Measurements from ENCODE around the gene BABAM1.
"Not testable (repeated sequence)": the region's sequence is repeated elsewhere in the genome, so short reads cannot be mapped to it uniquely, and the experiment has no call there.

Gene BABAM1

DNA sequence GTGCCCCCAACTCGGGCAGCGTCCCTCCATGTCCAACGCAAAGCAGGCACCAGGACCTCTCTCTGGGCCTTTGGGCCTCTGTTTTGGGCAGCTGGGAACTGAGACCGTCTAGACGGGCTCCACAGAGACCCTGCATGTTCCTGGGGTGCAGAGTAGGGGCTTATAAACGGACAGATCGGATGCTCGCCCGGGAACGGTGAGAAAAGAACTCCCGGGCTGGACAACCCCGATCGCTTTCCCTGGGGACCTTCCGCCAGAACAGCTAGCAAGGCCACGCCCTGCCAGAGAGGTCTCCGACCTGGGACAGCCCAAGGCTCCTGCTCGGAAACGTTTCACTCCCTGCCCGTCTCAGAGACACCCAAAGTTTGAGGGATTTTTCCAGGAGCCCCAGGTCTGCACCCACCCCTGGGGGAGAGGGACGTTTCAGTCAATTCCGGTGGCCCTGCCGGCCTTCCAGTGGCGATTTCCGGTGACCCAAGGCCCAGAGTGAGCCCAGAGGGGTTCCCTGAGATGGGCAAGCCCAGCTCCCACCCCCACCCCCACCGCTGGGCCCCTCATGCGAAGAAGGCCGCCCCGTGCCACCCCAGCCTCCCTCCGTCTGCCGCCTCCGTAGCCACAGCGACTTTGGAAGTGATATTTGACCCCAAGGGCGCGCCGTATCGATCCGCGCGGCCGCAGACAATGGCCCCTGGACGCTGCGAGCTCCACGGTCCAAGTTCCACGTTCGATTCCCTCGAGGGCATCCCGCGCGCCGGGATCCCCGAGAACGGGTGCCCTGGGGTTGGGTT, 23.2 kb upstream of the BABAM1 start:
- DNase-seq: no peak

DNA sequence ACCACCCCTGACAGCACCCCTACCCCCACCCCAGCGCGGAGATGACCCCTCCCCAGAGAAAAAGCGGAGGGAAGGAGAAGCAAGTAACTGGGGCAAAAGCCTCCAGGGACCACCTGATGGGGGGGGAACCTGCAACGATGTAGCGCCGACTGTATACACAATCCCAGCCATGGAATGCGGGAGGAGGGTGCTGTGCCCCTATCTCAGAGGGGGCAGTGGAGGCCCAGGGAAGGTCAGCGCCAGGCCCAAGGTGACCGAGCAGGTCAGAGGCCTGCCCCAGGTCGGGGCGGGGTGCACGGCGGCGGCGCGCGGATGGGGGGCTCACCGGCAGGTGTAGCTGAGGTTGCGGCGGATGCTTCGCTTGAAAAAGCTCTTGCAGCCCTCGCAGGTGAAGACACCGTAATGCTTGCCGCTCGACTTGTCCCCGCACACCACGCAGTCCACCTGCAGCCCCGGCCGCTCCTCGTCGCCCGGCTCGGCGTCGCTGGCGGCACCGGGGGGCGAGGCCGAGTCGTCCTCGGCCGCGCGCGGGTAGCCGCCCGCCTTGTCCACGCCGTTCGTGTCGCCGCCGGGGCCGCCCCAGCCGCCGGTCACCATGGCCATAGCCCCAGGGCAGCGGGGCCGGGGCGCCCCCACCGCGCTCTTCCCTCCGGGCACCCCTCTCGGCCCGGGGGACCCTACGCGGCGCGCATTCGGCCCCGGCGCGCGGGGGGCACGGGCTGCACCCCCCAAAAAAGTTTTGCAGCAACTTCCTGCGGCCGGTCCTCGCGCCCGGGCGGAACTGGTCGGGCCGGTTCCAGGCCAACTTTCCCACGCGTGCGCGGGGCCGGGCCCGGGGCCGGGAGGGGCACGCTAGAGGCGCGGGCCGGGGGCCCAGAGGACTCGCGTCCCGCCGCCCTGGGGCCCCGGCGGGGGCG, 22.4 kb upstream of the BABAM1 start:
- DNase-seq: peak; percentile 35

DNA sequence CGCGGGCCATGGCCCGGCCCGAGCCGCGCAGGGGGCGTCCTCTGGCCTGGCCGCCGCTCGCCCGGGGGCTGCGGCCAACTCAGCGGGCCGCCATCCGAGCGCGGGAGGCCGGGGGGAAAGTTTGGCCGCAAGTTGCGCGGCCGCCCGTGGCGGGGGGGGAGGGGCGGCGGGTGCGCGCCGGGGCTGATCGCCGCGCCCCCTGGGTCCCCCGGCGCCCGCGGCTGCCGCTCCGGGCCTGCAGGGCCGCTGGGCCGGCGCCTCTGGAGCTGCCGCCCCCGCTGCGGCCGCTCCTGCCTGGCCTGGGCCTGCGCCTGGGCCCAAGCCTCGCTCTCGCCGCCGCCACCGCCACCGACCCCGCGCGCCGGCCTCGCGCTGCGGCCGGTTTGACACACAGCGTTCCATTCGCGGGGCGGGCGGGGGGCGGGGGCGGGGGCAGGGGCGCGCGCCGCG, 21.7 kb upstream of the BABAM1 start, which contains the start of gene NR2F6:
TSS of gene NR2F6 (minus strand) at position 385 of the 450 bp plus-strand sequence. CDS start 699 bp downstream, outside the sequence.
- peak; percentile 73 for DNase-seq

DNA sequence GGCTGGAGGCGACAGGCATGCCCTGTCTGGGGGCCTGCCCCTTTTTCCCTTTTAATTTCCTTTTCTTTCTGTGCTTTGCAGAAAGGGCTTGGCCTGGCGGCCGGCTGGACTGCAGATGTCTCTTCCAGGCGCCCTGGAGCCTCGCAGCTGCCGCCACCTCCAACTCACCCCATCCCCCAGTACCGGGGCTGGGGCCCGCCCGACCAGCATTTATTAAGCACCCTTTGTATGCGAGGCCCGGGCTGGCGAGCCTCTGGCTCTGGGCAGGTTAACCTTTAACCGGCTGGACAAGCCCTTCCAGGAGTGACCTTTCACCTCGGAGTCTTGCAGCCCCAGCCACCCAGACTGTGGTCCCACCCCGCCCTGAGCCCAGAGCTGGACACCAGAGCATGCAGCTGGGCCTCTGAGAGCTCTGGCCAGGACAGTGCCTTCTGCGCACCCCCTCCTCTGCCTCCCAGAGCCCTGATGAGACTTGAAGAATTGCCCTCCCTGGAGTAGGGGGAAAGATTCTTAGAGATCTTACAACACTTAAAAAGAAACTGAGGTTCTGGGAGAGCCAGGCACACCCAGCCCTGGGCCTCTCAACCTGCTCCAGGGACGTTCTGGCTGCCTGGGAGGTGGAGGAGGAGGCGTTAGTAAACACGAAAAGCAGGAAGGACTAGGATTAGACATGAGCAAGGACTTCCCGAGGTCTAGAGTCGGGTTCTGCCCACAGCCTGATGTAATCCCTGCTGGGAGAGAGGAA, 20.4 kb upstream of the BABAM1 start:
- no peak for DNase-seq

DNA sequence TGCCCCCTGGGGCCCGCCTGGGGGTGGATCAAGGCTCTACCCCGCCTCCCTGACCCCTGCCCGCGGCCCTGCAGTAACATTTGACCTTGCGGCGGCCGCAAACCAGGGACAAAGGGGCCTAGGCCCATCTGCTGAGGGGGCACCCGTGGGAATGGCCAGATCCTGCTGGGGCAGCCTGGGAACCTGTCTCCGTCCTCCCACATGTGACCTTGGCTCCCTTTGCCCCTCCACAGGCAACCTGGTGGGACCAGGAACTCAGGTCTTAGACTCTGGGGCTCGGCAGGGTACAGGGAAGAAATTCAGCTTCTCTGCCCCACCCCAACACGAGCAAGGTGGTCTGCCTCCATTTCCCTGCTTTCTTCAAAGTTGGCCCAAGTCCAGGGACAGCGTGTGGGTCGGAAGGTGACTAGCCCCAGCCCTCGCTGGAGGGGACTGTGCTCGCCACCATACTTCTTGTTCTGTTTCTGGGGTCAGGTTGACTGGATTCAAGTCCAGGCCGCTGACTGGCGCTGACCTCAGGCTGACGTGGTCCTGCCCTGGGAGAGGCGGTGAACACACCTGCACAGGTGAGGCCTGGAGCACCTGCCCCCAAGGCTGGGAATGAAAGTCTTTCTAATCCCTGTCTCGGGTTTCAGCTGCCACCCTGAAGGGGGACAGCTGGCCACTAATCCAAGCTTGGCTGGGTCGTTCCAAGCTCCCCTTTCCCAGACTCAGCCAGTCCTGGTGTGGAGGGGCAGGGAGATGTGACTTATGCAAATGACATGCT, 19.0 kb upstream of the BABAM1 start:
- DNase-seq: no peak

DNA sequence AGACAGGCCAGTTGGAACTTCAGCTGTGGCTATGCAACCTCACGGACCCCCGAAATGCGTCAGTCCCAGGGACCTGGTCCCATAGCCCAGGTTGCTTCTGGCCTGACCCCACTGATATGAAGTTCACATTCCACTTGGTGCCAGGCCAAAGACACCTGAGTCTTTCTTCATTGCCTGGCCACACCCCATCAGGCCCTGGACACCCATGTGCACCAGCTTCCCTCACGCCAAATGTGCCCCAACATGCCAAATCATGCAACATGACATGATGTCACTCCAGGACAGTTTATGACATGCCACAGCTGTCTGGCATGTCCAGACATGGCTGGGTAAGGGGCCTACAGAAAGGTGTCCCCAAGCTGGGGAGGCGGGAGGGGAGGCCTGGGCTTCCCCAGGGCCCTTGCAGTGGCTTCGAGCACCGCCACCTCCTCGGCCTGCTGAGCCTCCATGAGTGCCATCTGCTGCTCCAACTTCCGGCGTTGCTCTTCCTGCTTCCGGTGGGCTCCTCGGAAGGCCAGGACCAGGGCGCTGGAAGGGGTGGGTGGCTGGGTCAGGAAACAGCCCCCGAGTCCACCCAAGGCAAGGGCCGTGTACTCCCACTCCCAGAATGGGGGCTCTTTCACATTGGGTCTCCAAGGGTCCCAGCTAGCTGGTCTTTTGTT, 17.2 kb upstream of the BABAM1 start:
- DNase-seq: no peak

DNA sequence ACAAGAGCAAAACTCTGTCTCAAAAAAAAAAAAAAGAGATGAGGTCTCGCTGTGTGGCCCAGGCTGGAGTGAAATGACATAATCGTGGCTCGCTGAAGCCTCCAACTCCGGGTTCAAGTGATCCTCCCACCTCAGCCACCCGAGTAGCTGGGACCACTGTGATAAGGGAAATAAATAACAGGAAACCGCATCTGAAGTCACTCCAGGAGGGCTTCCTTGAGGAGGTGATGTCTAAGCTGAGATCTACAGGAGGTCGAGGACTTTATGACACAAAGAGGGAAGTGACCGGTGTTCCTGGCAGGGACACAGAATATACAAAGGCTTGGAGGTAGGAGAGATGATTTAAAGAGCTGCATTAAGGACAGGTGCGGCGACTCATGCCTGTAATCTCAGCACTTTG, 12.6 kb upstream of the BABAM1 start:
- no peak for DNase-seq

DNA sequence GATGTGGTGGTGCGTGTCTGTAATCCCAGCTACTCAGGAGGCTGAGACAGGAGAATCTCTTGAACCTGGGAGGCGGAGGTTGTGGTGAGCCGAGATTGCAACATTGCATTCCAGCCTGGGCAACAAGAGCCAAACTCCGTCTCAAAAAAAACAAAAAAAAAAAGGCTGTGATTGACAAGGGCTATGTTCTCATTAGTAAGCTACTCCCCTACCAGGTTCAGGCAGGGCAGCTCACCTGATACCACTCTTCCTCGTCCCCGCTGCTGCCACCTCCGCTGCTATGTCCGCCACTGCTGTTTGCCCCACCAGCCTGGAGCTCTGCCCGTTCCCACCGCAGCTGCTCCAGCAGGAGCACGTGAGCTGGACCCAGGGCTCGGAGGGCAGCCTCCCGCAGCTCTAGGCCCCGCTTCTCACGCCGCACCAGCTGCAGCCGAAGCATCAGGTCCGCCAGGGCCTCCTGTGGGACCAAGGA, 12.1 kb upstream of the BABAM1 start:
- no peak for DNase-seq

DNA sequence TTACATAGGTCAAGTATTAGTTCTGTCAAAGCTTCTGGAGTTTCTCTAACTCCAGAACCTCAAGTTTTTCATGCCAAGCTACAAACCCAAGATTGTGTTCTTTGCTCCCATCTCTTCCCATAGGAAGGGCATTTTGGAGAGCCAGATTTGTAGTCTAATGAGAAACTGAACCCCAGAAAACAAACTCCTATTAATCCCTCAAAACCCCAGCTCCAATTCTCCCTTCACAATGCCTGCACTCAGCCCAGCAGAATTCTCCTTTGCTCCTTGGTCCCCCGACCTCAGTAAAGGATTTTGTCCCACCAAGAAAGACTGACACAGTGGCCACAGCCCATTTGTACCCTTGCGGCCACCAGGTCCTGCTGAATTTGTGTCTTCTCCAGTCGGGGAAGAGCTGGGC, 11.1 kb upstream of the BABAM1 start:
- no peak for DNase-seq

DNA sequence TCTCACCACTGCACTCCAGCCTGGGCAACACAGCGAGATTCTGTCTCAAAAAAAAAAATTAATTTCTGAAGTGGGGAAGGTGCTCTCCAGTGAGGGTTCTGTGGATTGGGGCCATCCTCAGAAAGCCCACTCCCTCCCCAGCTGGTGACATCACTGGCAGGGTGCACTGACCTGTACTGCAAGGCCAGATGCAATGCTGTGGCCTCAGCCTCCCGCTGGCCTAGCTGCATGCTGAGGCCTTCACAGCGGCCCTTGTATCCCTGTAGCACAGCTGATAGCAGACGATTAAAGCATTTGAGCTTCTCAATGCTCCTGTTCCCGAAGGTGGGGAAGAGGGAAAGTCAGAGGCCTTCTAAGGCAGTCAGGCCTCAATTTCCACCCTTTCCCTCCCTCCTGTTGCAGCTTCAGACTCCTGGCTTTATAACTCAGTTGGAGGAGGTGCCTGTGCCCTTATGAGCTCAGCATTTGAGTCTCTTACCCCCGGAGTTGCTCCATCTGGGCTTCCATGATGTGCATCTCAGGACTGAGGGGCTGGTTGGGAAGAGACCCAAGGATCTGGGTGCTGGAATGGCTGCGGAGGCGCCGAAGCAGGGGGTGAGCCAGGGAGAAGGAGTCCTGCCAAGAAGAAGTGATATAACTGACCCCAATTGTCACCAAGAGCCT, 8.0 kb upstream of the BABAM1 start:
- DNase-seq: no peak

DNA sequence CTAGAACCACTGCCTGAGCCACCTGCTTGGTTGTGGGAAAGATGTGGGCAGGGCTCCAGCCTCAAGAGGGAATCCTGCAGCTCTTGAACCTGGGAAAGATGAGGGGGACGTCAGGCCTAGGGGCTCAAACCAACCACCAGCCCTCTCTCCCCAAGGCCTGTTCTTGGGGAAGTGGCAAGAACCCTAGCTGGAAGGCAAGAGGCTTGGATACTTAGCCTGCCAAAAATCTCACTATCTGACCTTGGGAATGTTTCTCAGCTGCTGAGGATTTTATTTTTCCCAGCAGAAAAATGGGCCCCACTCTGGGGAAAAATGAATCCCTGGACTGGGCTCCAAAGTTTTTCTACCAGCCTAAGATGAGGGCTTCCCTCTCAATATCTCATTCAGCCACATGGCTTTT, 7.3 kb upstream of the BABAM1 start:
- DNase-seq: no peak

DNA sequence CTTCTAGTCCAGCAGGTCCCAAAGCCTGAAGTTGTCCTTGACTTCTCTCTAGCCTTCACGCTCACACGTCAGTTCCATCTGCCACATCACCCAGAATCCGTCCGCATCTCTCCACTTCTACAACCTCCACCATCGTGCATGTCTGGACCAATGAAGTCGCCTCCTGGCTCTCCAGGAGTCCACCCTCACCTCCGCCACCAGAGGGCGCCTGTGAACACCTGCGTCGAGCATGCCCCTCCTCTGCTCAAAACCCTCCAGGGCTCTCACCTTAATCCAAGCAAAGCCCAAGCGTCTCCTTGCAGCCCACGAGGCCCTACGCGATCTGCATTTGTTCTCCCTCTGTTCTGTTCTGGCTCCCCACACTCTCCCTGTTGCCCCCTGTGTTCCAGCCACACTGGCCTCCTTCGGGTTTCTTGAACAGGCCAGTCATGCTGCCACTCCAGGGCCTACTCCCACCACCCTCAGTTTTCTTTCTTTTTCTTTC, 6.4 kb upstream of the BABAM1 start:
- peak; percentile 88 for DNase-seq

DNA sequence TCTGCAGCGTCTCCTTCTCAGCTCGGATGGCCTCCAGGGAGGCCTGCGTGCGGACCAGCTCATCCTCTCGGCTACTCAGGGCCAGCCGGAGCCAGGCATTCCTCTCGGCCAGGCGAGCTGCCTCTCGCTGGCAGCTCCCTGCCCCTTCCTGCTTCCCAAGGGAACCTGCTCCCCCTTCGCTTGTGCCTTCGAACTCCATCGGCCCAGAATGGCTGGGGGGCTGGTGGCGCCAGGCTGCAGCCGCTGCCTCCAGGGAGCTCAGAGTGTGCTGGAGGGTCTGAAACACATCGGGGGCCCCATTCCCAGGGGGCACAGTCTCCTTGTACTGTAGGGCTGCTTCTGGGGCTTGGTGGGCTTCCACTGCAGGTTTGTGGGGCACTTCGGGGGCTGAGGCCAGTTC, 4.7 kb upstream of the BABAM1 start:
- no peak for DNase-seq

DNA sequence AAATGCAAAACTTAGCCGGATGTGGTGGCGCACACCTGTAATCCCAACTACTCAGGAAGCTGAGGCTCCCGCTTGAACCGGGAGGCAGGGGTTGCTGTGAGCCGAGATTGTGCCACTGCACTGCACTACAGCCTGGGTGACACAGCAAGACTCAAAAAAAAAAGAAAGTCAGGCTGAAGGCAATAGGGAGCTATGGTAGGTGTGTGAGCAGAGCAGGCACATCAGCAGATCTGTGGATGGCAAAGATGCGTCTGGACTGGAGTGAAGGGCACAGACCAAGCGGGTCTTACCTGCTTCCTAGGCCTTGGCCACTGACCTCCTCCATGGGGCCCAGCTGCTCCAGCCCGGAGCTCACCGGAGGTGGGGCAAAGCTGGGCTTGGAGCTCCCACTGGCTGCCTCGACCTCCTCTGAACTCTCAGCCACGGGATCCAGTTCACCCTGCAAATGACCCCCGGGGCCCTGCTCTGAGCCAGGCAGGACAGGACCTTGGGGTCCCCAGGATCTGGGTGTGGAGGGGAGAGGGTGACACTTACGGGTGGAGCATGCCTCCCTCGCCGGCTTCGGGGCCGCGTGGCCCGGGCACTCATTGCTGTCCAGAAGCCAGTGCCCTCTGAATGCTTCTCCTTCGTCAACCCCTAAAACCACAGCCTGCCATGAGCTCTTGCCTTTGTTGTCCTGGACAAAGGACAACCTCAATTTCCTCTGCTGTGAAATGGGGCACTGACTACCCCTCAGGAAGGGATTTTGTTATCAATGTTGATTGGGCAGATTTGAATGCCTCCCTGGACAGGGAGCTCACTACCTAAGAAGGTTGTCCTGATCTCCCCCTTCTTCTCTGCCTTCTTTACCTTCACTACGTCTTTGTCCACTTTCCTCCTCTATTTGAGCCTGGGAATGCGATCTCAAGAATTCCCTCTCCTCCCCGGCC, 3.3 kb upstream of the BABAM1 start:
- no peak for DNase-seq

DNA sequence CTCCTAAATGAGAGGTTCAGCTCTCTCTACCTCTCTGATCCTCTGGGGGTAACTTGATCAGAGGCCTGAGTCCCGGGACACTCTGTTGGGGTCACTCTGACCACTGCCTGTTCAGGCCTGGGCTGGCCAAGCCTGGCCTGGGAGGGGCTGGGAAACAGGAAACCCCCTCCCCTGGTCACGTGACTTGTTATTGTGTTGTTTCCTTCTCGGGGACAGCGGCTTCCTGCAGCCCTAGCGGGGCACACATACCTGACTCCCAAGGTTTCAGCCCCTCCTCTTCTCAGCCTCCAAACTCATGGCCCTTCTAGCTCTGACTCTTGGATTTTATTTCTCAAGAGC, 2.6 kb upstream of the BABAM1 start, which contains the start of gene USHBP1:
TSS of gene USHBP1 (minus strand) at position 105 of the 339 bp plus-strand sequence. CDS start 446 bp downstream, outside the sequence.
- DNase-seq: no peak

DNA sequence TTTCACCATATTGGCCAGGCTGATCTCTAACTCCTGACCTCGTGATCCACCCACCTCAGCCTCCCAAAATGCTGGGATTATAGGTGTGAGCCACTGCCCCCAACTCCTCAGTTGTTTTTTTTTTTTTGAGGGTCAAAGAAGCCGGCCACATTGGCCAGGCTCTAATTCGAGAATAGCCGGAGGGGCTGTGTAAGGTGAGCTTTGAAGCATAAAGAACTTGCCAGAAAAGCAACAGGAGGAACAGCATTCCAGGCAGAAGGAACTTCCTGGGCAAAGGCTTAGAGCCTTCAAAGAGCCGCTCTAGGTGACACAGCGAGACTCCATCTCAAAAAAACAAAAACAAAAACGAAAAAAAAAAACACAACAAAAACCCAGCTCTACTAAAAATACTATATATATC, 1.2 kb upstream of the BABAM1 start:
- no peak for DNase-seq

DNA sequence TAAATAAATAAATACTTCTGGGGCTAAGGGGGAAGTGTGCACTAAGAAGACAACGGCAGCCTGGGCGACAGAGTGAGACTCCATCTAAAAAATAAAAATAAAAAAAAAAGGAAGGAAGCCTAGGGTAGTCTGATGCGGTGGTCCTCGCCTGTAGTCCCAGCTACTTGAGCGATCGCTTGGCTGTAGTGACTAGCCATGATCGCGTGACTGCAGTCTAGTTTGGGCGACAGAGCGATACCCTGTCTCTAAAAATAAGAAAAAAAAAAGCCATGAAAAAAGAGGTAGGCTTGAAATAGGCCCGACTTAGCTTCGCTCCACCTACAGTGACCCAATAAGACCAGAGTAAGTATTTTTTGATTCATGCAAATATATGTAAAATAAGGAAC, 661 bp upstream of the BABAM1 start:
- DNase-seq: no peak

DNA sequence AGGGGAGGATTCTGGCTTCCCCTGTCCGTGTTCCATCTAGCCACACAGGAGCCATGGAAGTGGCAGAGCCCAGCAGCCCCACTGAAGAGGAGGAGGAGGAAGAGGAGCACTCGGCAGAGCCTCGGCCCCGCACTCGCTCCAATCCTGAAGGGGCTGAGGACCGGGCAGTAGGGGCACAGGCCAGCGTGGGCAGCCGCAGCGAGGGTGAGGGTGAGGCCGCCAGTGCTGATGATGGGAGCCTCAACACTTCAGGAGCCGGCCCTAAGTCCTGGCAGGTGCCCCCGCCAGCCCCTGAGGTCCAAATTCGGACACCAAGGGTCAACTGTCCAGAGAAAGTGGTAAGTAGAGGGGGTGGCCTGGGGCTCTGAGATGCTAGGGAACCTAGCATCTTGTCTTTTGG, 1.5 kb downstream of the BABAM1 start:
- no peak for DNase-seq

DNA sequence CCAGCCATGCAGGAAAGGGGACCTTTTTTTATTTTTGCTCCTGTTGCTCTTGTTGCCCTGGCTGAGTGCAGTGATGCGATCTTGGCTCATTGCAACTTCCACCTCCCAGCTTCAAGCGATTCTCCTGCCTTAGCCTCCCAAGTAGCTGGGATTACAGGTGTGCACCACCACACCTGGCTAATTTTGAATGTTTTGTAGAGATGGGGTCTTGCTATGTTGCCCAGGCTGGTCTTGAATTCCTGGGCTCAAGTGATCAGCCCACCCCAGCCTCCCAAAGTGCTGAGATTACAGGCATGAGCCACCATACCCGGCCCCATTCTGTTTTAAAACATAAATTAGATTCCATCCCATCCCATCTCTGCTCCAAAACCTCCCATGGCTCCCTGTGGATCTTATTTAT, 7.6 kb downstream of the BABAM1 start:
- DNase-seq: not testable (repeated sequence)

Data from activated T-cell treated with anti-CD3 and anti-CD28 coated beads, Interleukin-2, amount 50 U/mL, for 1 hour (primary cell).